HG02610 (cell line): Measurements from ENCODE around the gene GPR31.
"Not testable (repeated sequence)": the region's sequence is repeated elsewhere in the genome, so short reads cannot be mapped to it uniquely, and the experiment has no call there.

Experiments
- ATAC-seq: cut with Tn5 transposase; IDR thresholded peaks from one replicate; pipeline ENCODE4 v1.9.1; 2021; ENCODE audit warnings: mild to moderate bottlenecking, moderate library complexity; ENCODE audit not compliant: unreplicated experiment

The GPR31 gene, protein sequence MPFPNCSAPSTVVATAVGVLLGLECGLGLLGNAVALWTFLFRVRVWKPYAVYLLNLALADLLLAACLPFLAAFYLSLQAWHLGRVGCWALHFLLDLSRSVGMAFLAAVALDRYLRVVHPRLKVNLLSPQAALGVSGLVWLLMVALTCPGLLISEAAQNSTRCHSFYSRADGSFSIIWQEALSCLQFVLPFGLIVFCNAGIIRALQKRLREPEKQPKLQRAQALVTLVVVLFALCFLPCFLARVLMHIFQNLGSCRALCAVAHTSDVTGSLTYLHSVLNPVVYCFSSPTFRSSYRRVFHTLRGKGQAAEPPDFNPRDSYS

GRCh38 chr6:167157863-167158262, at the start of gene GPR31:
Gene GPR31, minus strand, starts transcription at chr6:167157980. Its CDS starts 149 bp downstream, at chr6:167157831.
- ATAC-seq: no peak

- ATAC-seq: no peak
These were observed 49.7 kb upstream of the GPR31 start for GRCh38 chr6:167207527-167207926.

DNA sequence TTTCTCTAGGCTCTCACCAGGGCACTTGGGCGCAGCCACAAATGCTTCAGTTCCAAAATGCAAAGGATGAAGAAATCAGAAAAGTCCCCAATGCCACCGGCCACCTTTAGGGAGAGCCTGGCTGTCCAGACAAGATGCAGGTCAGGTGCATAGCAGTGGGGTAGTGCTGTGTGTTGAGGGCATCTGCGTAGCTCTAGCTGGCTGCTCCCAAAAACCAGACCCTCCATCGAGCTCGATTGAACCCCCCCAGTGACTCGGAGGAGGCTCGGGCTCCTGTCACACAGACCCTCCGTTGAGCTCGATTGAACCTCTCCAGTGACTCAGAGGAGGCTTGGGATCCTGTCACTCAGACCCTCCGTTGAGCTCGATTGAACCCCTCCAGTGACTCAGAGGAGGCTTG, 47.5 kb upstream of the GPR31 start:
- ATAC-seq: not testable (repeated sequence)

DNA sequence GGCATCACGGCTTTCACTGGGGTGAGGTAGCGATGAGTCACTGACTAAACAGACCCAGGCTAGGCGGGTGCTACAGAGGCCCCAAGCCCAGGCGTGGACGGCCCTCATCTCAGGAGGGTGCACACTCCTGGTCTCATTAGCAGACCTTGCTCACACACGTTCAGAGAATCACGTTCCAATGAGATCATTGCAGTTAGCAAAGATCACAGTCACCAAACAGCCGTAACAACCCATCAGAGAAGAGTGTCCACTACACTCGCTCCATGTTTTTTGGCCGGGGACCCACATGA, 46.2 kb upstream of the GPR31 start:
- ATAC-seq: not testable (repeated sequence)

GRCh38 chr6:167203261-167204058, 45.7 kb upstream of the GPR31 start:
- ATAC-seq: not testable (repeated sequence)

DNA sequence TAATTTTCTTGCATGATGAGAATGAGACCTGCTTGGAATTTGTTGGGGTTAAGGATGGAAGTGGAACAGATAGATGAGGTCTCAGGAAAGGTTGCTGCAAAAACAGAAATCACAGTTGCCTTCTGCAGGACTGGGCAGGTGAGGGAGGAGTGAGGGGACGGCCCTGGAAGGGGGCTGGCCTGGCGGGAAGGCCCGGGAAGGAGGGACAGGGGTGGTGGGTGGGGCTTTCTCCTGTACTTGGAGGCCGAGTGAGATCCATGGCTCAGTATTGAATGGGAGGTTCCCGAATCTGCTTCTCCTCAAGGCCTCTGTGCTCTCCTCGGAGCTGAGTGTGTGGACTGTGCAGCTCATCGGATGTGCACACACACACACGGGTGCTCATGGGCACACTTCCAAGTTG, 44.8 kb upstream of the GPR31 start:
- not testable (repeated sequence) for ATAC-seq

DNA sequence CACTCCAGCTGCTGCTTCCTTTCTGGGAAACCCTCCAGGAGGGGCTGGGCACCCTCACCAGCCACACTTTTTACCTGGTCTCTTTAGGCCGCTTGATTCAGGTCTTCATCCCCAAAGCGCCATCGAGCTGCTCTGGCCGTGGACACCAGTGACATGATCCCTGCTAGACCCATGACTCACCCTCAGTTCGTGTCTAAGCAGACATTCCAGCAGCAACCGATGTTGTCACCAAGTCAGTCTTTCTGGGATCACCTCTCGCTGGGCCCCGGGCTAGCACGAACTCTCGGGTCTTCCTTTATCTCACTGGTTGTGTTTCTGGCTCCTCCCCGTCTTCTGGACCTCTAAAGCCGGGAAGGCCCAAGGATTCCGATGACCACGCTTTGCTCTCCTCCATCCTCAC, 43.0 kb upstream of the GPR31 start:
- ATAC-seq: no peak

DNA sequence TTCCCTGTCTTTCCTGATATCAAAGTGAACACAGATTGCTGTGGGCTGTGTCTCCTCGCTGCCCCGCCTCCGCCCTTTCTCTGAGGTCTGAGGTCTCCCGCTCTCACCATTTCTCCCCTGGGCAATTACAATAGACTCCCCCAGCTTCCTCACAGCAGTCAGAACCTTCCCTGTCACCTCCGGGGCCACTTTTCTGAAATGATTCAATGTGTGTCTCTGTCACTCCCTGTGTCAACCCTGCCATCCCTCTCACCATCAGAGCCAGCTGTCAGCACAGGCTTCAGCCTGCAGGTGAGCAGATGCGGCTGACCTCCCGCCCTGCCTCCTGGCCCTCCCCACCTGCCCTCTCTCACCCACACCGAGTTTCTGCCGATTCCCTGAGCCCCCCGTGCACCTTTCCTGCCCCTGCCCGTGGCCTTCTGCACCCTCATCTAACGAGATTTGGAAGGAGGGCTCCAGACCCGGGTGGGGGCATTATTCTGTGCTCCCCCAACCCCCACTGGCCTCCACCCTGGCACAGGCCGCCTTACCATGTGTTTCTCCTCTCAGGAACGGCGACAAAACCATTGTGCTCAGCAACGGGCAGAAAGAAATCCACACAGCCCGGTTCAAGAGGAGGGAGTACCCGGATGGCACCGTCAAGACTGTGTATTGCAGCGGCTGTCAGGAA, 38.3 kb upstream of the GPR31 start:
- not testable (repeated sequence) for ATAC-seq

- not testable (repeated sequence) for ATAC-seq
These were observed 35.8 kb upstream of the GPR31 start for GRCh38 chr6:167193515-167194125.

GRCh38 chr6:167191043-167191583, 33.3 kb upstream of the GPR31 start:
- ATAC-seq: not testable (repeated sequence)

GRCh38 chr6:167187275-167187674, 29.5 kb upstream of the GPR31 start:
- ATAC-seq: not testable (repeated sequence)

- not testable (repeated sequence) for ATAC-seq
These were observed 27.3 kb upstream of the GPR31 start for GRCh38 chr6:167185101-167185500.

- not testable (repeated sequence) for ATAC-seq
These were observed 25.1 kb upstream of the GPR31 start for GRCh38 chr6:167182913-167183314.

- not testable (repeated sequence) for ATAC-seq
These were observed 23.6 kb upstream of the GPR31 start for GRCh38 chr6:167181351-167181750.

DNA sequence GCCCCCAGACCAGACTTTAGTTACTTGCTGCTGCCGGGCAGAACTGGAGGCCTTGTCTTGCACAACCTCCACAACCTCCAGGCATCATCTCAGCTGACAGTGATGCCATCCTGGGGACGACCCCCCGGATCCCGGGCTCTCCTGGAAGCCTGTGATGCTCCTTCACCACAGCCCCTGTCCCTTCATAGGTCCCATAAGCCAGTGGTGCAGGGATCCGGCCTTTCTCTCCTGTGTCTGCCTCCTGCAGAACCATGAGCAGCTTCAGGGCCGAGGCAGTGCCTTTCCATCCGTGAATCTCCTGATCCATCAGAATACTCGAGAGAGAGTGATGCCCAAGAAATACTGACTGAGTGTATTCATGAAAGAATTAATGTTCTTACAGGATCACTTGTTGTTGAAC, 22.3 kb upstream of the GPR31 start:
- not testable (repeated sequence) for ATAC-seq

DNA sequence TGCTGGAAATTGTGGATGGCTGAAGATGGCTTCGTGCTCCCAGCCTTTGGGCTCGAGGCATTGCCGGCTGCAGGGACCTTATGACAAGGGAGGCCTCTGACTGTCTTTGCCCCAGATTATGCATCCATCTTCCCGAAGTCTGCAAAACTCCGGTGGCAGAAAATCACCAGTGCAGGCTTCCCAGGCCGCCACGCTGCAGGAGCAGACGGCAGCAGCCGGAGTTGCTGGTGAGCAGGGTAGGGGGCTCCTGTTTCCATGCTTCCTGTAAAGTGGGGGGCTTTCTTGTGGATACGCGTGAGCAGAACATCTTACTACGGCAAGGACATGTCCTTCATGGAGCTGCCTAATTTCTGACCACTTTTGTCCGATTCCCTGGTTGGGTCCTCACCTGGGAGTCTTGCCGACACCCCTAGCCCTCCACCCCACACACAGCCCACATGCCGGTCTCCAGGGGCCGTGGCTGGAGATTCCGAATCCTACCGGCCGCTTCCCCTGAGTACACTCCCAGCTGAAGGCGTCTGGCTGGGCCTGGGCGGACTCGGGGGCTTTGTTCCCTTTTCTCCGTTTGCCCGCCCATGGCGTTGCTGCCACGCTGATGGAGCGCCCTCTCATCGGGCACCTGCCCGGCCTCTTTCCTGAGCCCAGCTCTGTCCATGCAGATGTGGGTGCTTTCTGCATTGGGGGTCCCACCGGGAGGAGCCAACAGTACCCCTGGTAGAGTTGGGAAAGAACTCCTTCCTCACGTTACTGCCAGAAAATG, 21.3 kb upstream of the GPR31 start:
- not testable (repeated sequence) for ATAC-seq

GRCh38 chr6:167177271-167177670, 19.5 kb upstream of the GPR31 start:
- not testable (repeated sequence) for ATAC-seq

DNA sequence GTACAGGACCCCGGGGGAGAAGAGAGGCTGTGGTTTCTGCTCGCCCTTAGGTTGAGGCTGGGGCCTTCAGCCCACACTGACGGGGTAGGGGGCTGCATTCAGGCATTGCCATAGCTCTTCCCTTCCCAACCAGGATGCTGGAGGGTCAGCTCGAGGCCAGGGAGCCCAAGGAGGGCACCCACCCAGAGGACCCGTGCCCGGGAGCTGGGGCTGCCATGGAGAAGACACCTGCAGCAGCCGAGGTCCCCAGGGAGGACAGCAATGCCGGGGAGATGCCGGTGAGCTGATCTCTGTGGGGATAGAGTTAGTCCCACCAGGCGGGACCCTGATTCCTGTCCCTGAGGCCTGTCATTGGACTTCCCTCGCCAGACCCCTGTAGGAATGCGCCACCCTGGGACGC, 14.2 kb upstream of the GPR31 start:
- ATAC-seq: not testable (repeated sequence)

DNA sequence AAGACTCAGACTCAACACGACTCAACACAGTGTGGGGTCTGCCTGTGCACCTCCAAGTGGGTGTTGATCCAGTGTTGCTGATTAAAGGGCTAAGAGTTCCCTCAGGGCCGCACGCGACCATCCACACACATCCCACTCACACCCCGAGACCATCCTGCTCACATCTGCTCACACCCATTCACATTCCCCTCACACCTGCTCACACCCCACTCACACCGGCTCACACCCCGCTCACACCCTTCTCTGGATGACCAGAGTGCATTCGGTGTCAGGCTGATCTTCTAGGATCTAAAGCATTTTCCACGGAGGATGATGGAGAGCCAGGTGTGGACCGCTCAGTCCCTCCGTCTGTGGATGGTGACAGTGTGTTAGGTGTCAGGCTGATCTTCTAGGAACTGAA, 13.5 kb upstream of the GPR31 start:
- ATAC-seq: not testable (repeated sequence)

- not testable (repeated sequence) for ATAC-seq
These were observed 12.1 kb upstream of the GPR31 start for GRCh38 chr6:167169867-167170266.
